GM23338 (cell line): ENCODE measurements around the gene CDH15.

Experiments
- CREB1 ChIP-seq: fragments of 250-450 bp; sonication (Bioruptor Pico); IDR thresholded peaks from 2 replicates; pipeline ENCODE4 v1.5.0; 2020; ENCODE audit warnings: low read depth, mild to moderate bottlenecking, moderate library complexity
- EZH2 ChIP-seq: fragments of 200-600 bp; sonication (generic); IDR thresholded peaks from one replicate; pipeline ENCODE4 v1.8.0; 2017; ENCODE audit warnings: antibody characterized with exemption, mild to moderate bottlenecking, low read depth; ENCODE audit not compliant: unreplicated experiment
- EZH2phosphoT487 ChIP-seq: fragments of 200-600 bp; sonication (generic); IDR thresholded peaks from one replicate; pipeline ENCODE4 v1.8.1; 2018; ENCODE audit warnings: antibody characterized with exemption; ENCODE audit not compliant: unreplicated experiment
- JUNB ChIP-seq: IDR thresholded peaks from one replicate; pipeline ENCODE4 v1.6.1; 2016; ENCODE audit warnings: antibody characterized with exemption; ENCODE audit not compliant: unreplicated experiment
- POLR2AphosphoS5 ChIP-seq: IDR thresholded peaks from 2 replicates; pipeline ENCODE4 v1.6.1; 2016; ENCODE audit warnings: antibody characterized with exemption, low read depth
- STAT1 ChIP-seq: IDR thresholded peaks from one replicate; pipeline ENCODE4 v1.6.1; 2016; ENCODE audit warnings: antibody characterized with exemption; ENCODE audit not compliant: unreplicated experiment
- TF ChIP-seq, protein P1 (sequence below), 2 experiments: fragments of 200-600 bp in 1 of 2; sonication (generic) in 1 of 2; conservative IDR thresholded peaks; 2 replicates each; pipeline versions ENCODE4 v1.5.1 to v1.6.1; 2016 to 2017; ENCODE audit warnings: antibody characterized with exemption in 2 of 2, low read depth in 2 of 2, mild to moderate bottlenecking in 2 of 2, moderate library complexity in 1 of 2

DNA sequence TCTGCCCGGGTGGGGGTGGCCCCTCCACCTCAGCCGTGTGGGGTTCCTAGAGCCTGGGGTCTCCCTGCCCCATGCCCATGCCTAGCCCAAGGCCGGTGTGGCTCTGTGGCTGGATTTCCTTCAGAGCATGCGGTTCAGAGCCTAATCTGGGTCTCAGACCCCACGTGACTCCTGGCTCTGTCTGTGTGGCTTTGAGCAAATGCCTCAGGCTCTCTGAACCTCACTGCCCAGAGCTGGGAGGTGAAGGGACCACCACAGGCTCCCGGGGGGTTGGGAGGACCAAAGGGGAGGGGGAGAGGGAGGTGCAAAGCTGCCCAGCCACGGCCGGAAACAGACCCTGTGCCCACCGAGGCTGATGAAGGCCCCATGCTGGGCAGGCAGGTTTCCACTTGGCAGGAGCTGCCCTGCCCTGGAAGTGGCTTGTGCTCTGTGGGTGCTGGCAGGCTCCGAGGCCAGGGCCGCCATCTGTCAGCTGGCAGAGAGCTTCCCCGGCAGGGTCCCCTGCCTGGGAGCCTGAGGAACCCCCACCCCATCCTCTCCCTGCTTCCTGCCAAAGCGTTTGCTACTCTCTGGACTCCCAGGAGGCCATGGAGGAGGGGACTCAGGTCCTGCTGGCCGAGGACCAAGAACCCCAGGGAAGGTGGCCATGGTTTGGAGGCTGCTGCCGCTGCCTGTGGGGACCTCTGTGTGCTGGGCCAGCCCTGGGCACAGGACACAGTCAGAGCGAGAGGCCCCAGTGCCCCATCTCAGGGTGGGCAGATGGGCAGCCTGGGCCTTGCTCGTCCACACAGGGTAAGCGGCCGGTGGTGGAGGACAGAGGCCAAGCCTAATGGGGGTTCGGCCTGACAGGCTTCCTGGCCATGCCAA is 4.0 kb downstream of the CDH15 start:
- TF ChIP-seq CREB1 (CRISPR knock-in tag) (no peak), EZH2 (no peak), EZH2phosphoT487 (no peak), POLR2AphosphoS5 (no peak), JUNB (no peak), STAT1 (no peak)
- TF ChIP-seq, protein P1, sequence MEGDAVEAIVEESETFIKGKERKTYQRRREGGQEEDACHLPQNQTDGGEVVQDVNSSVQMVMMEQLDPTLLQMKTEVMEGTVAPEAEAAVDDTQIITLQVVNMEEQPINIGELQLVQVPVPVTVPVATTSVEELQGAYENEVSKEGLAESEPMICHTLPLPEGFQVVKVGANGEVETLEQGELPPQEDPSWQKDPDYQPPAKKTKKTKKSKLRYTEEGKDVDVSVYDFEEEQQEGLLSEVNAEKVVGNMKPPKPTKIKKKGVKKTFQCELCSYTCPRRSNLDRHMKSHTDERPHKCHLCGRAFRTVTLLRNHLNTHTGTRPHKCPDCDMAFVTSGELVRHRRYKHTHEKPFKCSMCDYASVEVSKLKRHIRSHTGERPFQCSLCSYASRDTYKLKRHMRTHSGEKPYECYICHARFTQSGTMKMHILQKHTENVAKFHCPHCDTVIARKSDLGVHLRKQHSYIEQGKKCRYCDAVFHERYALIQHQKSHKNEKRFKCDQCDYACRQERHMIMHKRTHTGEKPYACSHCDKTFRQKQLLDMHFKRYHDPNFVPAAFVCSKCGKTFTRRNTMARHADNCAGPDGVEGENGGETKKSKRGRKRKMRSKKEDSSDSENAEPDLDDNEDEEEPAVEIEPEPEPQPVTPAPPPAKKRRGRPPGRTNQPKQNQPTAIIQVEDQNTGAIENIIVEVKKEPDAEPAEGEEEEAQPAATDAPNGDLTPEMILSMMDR (conservative IDR thresholded peaks at IDR 0.05; ENCODE audit: low read depth in 2 of 2): no peak
